ENCODE data around the gene TXNRD2.

The TXNRD2 gene

GRCh38 chr22:19905347-19906276 is 36.0 kb downstream of the TXNRD2 start:
- Histone ChIP-seq H4K91ac (ENCODE audit: low read depth, low read length, poor library complexity) (peak overlapping the region; percentile 58), H2AK5ac (ENCODE audit: low read depth, low read length) (no peak overlapping the region), H3K4me2 (ENCODE audit: insufficient read depth, low read length, poor library complexity, severe bottlenecking) (no peak overlapping the region), H3K27me3 (ENCODE audit: control insufficient read depth in 3 of 3, insufficient read depth in 3 of 3, low read depth in 1 of 3, low read length in 3 of 3) (peaks cover 0 to 9% (median 3%) of the 10 kb centered on the region in 3 experiments), H3K4ac (ENCODE audit: low read length) (no peak overlapping the region), H2BK15ac (ENCODE audit: low read length) (no peak overlapping the region), H3K79me1 (ENCODE audit: low read depth, low read length) (peaks cover 5% of the 10 kb centered on the region), H3K23ac (ENCODE audit: low read depth, low read length, poor library complexity) (peak overlapping the region; percentile 53), H3K36me3 (replicated peaks in 1 of 2; ENCODE audit: control insufficient read depth in 2 of 2, insufficient read depth in 2 of 2, low read length in 2 of 2) (peaks cover 0 to 1% of the 10 kb centered on the region in 2 donors), H2BK12ac (ENCODE audit: low read length) (no peak overlapping the region), H4K8ac (ENCODE audit: low read depth, low read length) (no peak overlapping the region), H3K4me3 (ENCODE audit: low read length in 2 of 2) (no peak overlapping the region), H2AFZ (ENCODE audit: low read length) (peak overlapping the region; percentile 43), H2BK120ac (ENCODE audit: low read depth, low read length) (no peak overlapping the region), H3K27ac (replicated peaks; ENCODE audit: low read length) (no peak overlapping the region), H2BK5ac (ENCODE audit: low read length) (no peak overlapping the region), H3K18ac (ENCODE audit: low read length) (peak overlapping the region; percentile 87), H3K4me1 (ENCODE audit: control insufficient read depth in 2 of 2, insufficient read depth in 1 of 2, low read depth in 1 of 2, low read length in 2 of 2) (peaks cover 21 to 32% of the 10 kb centered on the region in 2 donors), H3K9me3 (replicated peaks in 1 of 2; ENCODE audit: control insufficient read depth in 2 of 2, insufficient read depth in 1 of 2, low read depth in 1 of 2, low read length in 2 of 2) (no peaks in the 10 kb centered on the region), H3K14ac (ENCODE audit: low read length) (no peak overlapping the region), H3K9ac (ENCODE audit: low read depth, low read length, poor library complexity) (no peak overlapping the region)
- DNase-seq (ENCODE audit: low spot score) = no peak
- no CpG with 5 or more reads among the region's 22 CpGs for WGBS, 2 donors (ENCODE audit: extremely low coverage in 2 of 2, insufficient read length in 2 of 2, insufficient replicate concordance in 1 of 2)

- H4K8ac ChIP-seq (ENCODE audit: low read depth, low read length) = no peak overlapping the region
- H3K9ac ChIP-seq (ENCODE audit: low read depth, low read length, poor library complexity) = no peak overlapping the region
- no peak overlapping the region for H3K18ac ChIP-seq (ENCODE audit: low read length)
- no peak overlapping the region for H3K4ac ChIP-seq (ENCODE audit: low read length)
- no peak overlapping the region for H3K4me2 ChIP-seq (ENCODE audit: insufficient read depth, low read length, poor library complexity, severe bottlenecking)
- H3K36me3 ChIP-seq (replicated peaks in 1 of 2; ENCODE audit: control insufficient read depth in 2 of 2, insufficient read depth in 2 of 2, low read length in 2 of 2) = peaks cover 0 to 1% of the 10 kb centered on the region in 2 donors
- no peak overlapping the region for H4K91ac ChIP-seq (ENCODE audit: low read depth, low read length, poor library complexity)
- H3K23ac ChIP-seq (ENCODE audit: low read depth, low read length, poor library complexity) = no peak overlapping the region
- no peak overlapping the region for H2BK120ac ChIP-seq (ENCODE audit: low read depth, low read length)
- H3K27ac ChIP-seq (replicated peaks; ENCODE audit: low read length) = no peak overlapping the region
- no peak overlapping the region for H3K14ac ChIP-seq (ENCODE audit: low read length)
- H2AK5ac ChIP-seq (ENCODE audit: low read depth, low read length) = no peak overlapping the region
- H2BK15ac ChIP-seq (ENCODE audit: low read length) = no peak overlapping the region
- no peak overlapping the region for H2AFZ ChIP-seq (ENCODE audit: low read length)
- no peak for DNase-seq (ENCODE audit: low spot score)
- no peak overlapping the region for H2BK5ac ChIP-seq (ENCODE audit: low read length)
- peaks cover 0 to 9% (median 3%) of the 10 kb centered on the region in 3 experiments for H3K27me3 ChIP-seq (ENCODE audit: control insufficient read depth in 3 of 3, insufficient read depth in 3 of 3, low read depth in 1 of 3, low read length in 3 of 3)
- no peak overlapping the region for H3K4me3 ChIP-seq (ENCODE audit: low read length in 2 of 2)
- H3K79me1 ChIP-seq (ENCODE audit: low read depth, low read length) = peaks cover 5% of the 10 kb centered on the region
- no peak overlapping the region for H2BK12ac ChIP-seq (ENCODE audit: low read length)
- H3K9me3 ChIP-seq (replicated peaks in 1 of 2; ENCODE audit: control insufficient read depth in 2 of 2, insufficient read depth in 1 of 2, low read depth in 1 of 2, low read length in 2 of 2) = no peaks in the 10 kb centered on the region
- H3K4me1 ChIP-seq (ENCODE audit: control insufficient read depth in 2 of 2, insufficient read depth in 1 of 2, low read depth in 1 of 2, low read length in 2 of 2) = peaks cover 21 to 32% of the 10 kb centered on the region in 2 donors
- WGBS, 2 donors (ENCODE audit: extremely low coverage in 2 of 2, insufficient read length in 2 of 2, insufficient replicate concordance in 1 of 2) = no CpG with 5 or more reads among the region's 7 CpGs
Measured at GRCh38 chr22:19904935-19905334, 36.7 kb downstream of the TXNRD2 start.

- Histone ChIP-seq H3K27ac (replicated peaks; ENCODE audit: low read length) (no peak overlapping the region), H3K23ac (ENCODE audit: low read depth, low read length, poor library complexity) (peak overlapping the region; percentile 40), H3K4me3 (ENCODE audit: low read length in 2 of 2) (no peak overlapping the region), H4K91ac (ENCODE audit: low read depth, low read length, poor library complexity) (no peak overlapping the region), H2BK12ac (ENCODE audit: low read length) (peak overlapping the region; percentile 98), H3K27me3 (ENCODE audit: control insufficient read depth in 3 of 3, insufficient read depth in 3 of 3, low read depth in 1 of 3, low read length in 3 of 3) (peaks cover 0 to 9% (median 0%) of the 10 kb centered on the region in 3 experiments), H3K79me1 (ENCODE audit: low read depth, low read length) (peaks cover under 1% of the 10 kb centered on the region), H3K14ac (ENCODE audit: low read length) (peak overlapping the region; percentile 39), H2BK5ac (ENCODE audit: low read length) (no peak overlapping the region), H3K4me2 (ENCODE audit: insufficient read depth, low read length, poor library complexity, severe bottlenecking) (no peak overlapping the region), H2BK120ac (ENCODE audit: low read depth, low read length) (peak overlapping the region; percentile 22), H3K4ac (ENCODE audit: low read length) (no peak overlapping the region), H3K36me3 (replicated peaks in 1 of 2; ENCODE audit: control insufficient read depth in 2 of 2, insufficient read depth in 2 of 2, low read length in 2 of 2) (no peaks in the 10 kb centered on the region), H3K4me1 (ENCODE audit: control insufficient read depth in 2 of 2, insufficient read depth in 1 of 2, low read depth in 1 of 2, low read length in 2 of 2) (peaks cover 16 to 30% of the 10 kb centered on the region in 2 donors), H2BK15ac (ENCODE audit: low read length) (peak overlapping the region; percentile 2), H3K9me3 (replicated peaks in 1 of 2; ENCODE audit: control insufficient read depth in 2 of 2, insufficient read depth in 1 of 2, low read depth in 1 of 2, low read length in 2 of 2) (no peaks in the 10 kb centered on the region), H3K18ac (ENCODE audit: low read length) (peak overlapping the region; percentile 87), H3K9ac (ENCODE audit: low read depth, low read length, poor library complexity) (no peak overlapping the region), H4K8ac (ENCODE audit: low read depth, low read length) (no peak overlapping the region), H2AFZ (ENCODE audit: low read length) (peak overlapping the region; percentile 22), H2AK5ac (ENCODE audit: low read depth, low read length) (peak overlapping the region; percentile 2)
- no CpG with 5 or more reads among the region's 16 CpGs for WGBS, 2 donors (ENCODE audit: extremely low coverage in 2 of 2, insufficient read length in 2 of 2, insufficient replicate concordance in 1 of 2)
- no peak for DNase-seq (ENCODE audit: low spot score)
Measured at GRCh38 chr22:19904174-19904856, 37.3 kb downstream of the TXNRD2 start.

- H4K91ac ChIP-seq (ENCODE audit: low read depth, low read length, poor library complexity) = peak overlapping the region; percentile 49
- H3K4me3 ChIP-seq (ENCODE audit: low read length in 2 of 2) = no peak overlapping the region
- no peak overlapping the region for H4K8ac ChIP-seq (ENCODE audit: low read depth, low read length)
- H3K79me1 ChIP-seq (ENCODE audit: low read depth, low read length) = no peaks in the 10 kb centered on the region
- peak overlapping the region; percentile 2 for H2AK5ac ChIP-seq (ENCODE audit: low read depth, low read length)
- H3K9ac ChIP-seq (ENCODE audit: low read depth, low read length, poor library complexity) = peak overlapping the region; percentile 51
- no peak for DNase-seq (ENCODE audit: low spot score)
- H2AFZ ChIP-seq (ENCODE audit: low read length) = peak overlapping the region; percentile 63
- H3K14ac ChIP-seq (ENCODE audit: low read length) = peak overlapping the region; percentile 39
- H3K4me1 ChIP-seq (ENCODE audit: control insufficient read depth in 2 of 2, insufficient read depth in 1 of 2, low read depth in 1 of 2, low read length in 2 of 2) = peaks cover 17 to 27% of the 10 kb centered on the region in 2 donors
- no peak overlapping the region for H3K4me2 ChIP-seq (ENCODE audit: insufficient read depth, low read length, poor library complexity, severe bottlenecking)
- no peaks in the 10 kb centered on the region for H3K36me3 ChIP-seq (replicated peaks in 1 of 2; ENCODE audit: control insufficient read depth in 2 of 2, insufficient read depth in 2 of 2, low read length in 2 of 2)
- WGBS, 2 donors (ENCODE audit: extremely low coverage in 2 of 2, insufficient read length in 2 of 2, insufficient replicate concordance in 1 of 2) = no CpG with 5 or more reads among the region's 12 CpGs
- no peak overlapping the region for H2BK5ac ChIP-seq (ENCODE audit: low read length)
- peak overlapping the region; percentile 2 for H2BK15ac ChIP-seq (ENCODE audit: low read length)
- H3K27ac ChIP-seq (replicated peaks; ENCODE audit: low read length) = no peak overlapping the region
- H3K9me3 ChIP-seq (replicated peaks in 1 of 2; ENCODE audit: control insufficient read depth in 2 of 2, insufficient read depth in 1 of 2, low read depth in 1 of 2, low read length in 2 of 2) = no peaks in the 10 kb centered on the region
- H2BK12ac ChIP-seq (ENCODE audit: low read length) = peak overlapping the region; percentile 98
- H3K18ac ChIP-seq (ENCODE audit: low read length) = peak overlapping the region; percentile 87
- peak overlapping the region; percentile 13 for H3K4ac ChIP-seq (ENCODE audit: low read length)
- H3K23ac ChIP-seq (ENCODE audit: low read depth, low read length, poor library complexity) = peak overlapping the region; percentile 38
- peaks cover 0 to 9% (median 0%) of the 10 kb centered on the region in 3 experiments for H3K27me3 ChIP-seq (ENCODE audit: control insufficient read depth in 3 of 3, insufficient read depth in 3 of 3, low read depth in 1 of 3, low read length in 3 of 3)
- H2BK120ac ChIP-seq (ENCODE audit: low read depth, low read length) = no peak overlapping the region
Measured at GRCh38 chr22:19903513-19903912, 38.1 kb downstream of the TXNRD2 start.

Data from neuronal stem cell (in vitro differentiated cells).